ENCODE data around the gene SEC61A1. TPM values are rescaled to one million over a fixed set of nuclear protein-coding genes. Genes with fewer than 3 reads are reported as not detected.

SEC61A1 gene
- total RNA-seq, 2 donors from 2014 or later: 134 to 189 TPM

DNA sequence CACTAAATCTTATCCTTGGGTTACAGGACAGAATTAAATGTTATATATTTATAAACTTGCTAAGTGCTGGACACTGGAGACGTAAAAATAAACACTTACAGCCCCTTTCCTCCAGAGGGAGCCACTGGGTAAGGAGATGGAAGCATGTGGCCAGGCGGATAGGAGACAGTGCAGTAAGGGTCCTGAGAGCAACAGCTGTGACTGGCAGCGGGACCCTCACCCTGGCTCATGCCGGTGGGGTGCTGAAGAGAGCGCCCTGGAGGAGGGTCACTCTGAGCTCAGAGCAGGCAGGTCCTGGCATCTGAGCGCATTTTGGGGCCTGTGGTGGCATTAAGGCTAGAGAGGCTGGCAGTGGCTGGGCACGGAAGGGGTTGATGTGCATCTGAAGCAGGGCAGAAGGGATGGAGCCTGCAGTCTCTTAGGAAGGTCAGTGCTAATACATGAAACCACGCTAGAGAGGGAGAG lies 16.0 kb downstream of the SEC61A1 start:
- Mint-ChIP-seq H3K9me3 (no peaks in the 10 kb centered on the region), H3K4me3 (no peak overlapping the region)

DNA sequence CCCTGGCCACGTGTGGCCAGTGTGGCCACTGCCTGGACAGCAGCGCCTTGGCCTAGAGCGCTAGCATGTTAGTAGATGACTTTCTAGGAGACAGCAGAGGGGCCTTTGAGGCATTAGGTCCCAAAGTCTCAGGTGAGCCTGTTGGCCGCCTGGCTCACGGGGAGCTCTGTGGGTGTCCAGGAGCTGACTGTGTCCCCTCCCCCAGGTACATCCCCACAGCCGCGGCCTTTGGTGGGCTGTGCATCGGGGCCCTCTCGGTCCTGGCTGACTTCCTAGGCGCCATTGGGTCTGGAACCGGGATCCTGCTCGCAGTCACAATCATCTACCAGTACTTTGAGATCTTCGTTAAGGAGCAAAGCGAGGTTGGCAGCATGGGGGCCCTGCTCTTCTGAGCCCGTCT lies 17.0 kb downstream of the SEC61A1 start:
- no peak overlapping the region for H3K27ac Mint-ChIP-seq
- ATAC-seq (replicated peaks): no peak

More for the DNA sequence above, 16.0 kb downstream of the SEC61A1 start:
- H3K27ac Mint-ChIP-seq: no peak overlapping the region
- no peaks in the 10 kb centered on the region for H3K27me3 Mint-ChIP-seq
- peaks cover 78% of the 10 kb centered on the region for H3K36me3 Mint-ChIP-seq (ENCODE audit: low read depth)
- no peaks in the 10 kb centered on the region for H3K4me1 Mint-ChIP-seq
- ATAC-seq (replicated peaks): peak; percentile 29

DNA sequence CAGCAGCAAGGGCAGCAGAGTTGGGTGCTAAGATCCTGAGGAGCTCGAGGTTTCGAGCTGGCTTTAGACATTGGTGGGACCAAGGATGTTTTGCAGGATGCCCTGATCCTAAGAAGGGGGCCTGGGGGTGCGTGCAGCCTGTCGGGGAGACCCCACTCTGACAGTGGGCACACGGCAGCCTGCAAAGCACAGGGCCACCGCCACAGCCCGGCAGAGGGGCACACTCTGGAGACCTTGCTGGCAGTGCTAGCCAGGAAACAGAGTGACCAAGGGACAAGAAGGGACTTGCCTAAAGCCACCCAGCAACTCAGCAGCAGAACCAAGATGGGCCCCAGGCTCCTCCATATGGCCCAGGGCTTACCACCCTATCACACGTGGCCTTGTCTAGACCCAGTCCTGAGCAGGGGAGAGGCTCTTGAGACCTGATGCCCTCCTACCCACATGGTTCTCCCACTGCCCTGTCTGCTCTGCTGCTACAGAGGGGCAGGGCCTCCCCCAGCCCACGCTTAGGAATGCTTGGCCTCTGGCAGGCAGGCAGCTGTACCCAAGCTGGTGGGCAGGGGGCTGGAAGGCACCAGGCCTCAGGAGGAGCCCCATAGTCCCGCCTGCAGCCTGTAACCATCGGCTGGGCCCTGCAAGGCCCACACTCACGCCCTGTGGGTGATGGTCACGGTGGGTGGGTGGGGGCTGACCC lies 18.8 kb downstream of the SEC61A1 start:
- H3K9me3 Mint-ChIP-seq: no peaks in the 10 kb centered on the region
- H3K36me3 Mint-ChIP-seq (ENCODE audit: low read depth): peaks cover 58% of the 10 kb centered on the region
- H3K4me1 Mint-ChIP-seq: no peaks in the 10 kb centered on the region
- H3K27me3 Mint-ChIP-seq: no peaks in the 10 kb centered on the region
- no peak for ATAC-seq (replicated peaks)
- no peak overlapping the region for H3K4me3 Mint-ChIP-seq
- peak overlapping the region; percentile 38 for H3K27ac Mint-ChIP-seq

More for the DNA sequence above, 17.0 kb downstream of the SEC61A1 start:
- Mint-ChIP-seq H3K4me3 (no peak overlapping the region), H3K4me1 (no peaks in the 10 kb centered on the region), H3K27me3 (no peaks in the 10 kb centered on the region), H3K9me3 (no peaks in the 10 kb centered on the region), H3K36me3 (ENCODE audit: low read depth) (peaks cover 73% of the 10 kb centered on the region)

DNA sequence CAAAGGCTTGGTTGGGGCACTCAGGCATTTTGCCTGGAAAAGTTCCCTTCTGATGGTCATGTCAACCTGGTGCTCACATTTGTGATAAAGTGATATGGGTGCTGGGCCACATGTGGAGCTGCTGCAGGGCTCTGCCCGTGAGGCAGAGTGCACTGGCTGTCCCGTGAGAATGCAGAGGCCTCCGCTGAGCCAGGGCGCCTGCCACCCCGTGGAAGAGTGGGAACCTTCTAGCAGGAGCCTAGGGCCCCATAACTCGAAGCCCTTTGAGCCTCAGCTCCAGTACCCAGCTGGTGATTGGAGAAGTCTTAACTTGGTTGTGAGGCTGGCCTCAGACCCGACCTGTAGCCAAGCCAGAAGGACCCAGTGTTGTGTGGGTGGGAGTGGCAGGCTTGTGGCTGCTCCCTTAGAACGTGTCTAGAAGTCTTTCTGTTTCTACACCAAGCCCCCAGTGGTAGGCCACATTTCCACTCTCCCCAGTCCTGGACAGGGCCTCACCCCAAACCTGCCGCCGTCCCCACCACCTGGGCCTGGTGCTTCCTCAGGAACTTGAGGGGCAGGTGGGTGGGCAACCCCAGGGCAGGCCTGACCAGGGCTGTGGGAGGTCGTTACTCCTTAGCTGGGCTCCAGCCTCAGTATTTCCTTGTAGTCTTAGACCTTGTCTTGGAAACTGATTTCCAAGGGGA lies 19.7 kb downstream of the SEC61A1 start:
- Mint-ChIP-seq H3K9me3 (no peaks in the 10 kb centered on the region), H3K27ac (no peak overlapping the region), H3K27me3 (no peaks in the 10 kb centered on the region), H3K4me3 (no peak overlapping the region), H3K4me1 (no peaks in the 10 kb centered on the region), H3K36me3 (ENCODE audit: low read depth) (peaks cover 50% of the 10 kb centered on the region)
- no peak for ATAC-seq (replicated peaks)

DNA sequence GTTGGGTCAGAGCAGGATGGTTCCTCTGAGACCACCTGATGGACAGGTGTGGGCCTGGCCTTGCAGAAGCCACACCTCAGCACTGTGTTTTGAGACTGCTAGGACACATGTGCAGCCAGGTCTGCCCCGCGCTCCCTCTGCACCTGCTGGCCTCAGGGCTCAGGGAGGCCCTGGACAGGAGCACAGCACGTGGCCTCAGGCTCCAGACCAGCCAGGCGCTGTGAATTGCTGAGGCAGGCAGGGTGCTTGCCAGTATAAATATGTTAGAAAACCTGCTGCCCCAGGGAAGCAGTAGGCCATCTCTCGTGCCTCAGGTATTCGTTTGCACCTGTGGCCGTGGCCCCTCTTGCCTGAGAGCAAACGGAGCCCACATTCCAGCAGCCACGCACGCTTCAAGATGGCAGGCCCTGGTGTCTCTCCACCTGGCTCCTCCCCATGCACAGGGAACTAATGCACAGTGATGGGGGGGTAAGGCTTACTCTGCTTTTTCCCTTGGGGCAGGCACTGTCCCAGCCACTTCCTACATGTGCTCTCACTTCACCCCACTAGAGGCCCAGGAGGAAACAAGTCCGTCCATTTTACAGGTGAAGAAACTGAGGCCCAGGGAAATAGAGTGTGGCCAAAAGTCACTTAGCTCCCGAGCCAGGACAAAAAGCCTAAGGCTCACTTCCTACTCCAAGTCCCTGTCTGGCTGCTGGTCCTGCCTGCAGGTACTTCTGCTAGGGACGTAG lies 20.4 kb downstream of the SEC61A1 start:
- Mint-ChIP-seq H3K27ac (no peak overlapping the region), H3K4me1 (no peaks in the 10 kb centered on the region), H3K9me3 (no peaks in the 10 kb centered on the region), H3K4me3 (no peak overlapping the region), H3K36me3 (ENCODE audit: low read depth) (peaks cover 44% of the 10 kb centered on the region), H3K27me3 (no peaks in the 10 kb centered on the region)
- ATAC-seq (replicated peaks): no peak

DNA sequence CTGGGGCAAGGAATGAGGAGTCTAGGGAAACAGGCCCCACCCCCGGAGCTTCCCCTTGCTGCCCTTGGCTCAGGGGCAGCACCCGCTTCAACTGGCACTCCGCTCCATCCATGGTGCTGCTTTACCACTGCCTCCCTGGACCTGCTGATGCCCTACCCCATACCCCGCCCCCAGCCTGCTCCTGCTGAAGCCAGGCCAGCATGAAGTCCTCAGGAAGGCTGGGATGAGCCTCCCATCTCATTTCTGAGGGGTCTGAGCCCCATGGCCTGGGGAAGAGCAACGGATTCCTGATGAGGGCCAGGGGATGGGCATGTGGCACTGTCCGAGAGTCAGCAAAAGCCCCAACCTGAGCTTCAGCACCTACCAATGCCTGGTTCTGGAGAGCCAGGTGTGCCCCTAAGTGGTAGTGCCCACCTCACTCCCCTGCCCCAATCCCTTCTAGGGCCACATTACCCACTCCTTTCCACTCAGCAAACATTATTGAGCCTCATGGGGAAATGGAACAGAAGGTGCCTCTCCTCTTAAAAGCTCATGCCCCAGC lies 21.0 kb downstream of the SEC61A1 start:
- no peaks in the 10 kb centered on the region for H3K27me3 Mint-ChIP-seq
- H3K27ac Mint-ChIP-seq: no peak overlapping the region
- no peak overlapping the region for H3K4me3 Mint-ChIP-seq
- H3K4me1 Mint-ChIP-seq: no peaks in the 10 kb centered on the region
- peaks cover 44% of the 10 kb centered on the region for H3K36me3 Mint-ChIP-seq (ENCODE audit: low read depth)
- no peak for ATAC-seq (replicated peaks)
- H3K9me3 Mint-ChIP-seq: no peaks in the 10 kb centered on the region

DNA sequence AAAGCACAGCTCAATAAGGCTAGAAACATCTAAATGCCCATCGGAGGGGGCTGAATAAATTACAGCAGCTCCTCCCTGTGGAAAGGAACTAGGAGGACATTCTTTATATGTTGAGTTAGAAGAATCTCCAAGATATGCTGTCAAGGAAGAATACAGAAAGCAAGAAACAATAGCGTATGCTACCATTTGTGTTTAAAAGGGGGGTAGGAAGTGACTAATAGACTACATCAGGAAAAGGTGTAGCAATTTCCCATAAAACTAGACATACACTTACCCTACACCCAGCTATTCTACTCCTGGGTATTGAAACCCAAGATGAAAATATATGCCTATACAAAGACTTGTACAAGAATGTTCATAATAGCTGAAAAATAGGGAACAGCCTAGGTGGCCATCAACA lies 21.6 kb downstream of the SEC61A1 start:
- no peak overlapping the region for H3K27ac Mint-ChIP-seq
- no peaks in the 10 kb centered on the region for H3K9me3 Mint-ChIP-seq
- peaks cover 44% of the 10 kb centered on the region for H3K36me3 Mint-ChIP-seq (ENCODE audit: low read depth)
- H3K27me3 Mint-ChIP-seq: no peaks in the 10 kb centered on the region
- ATAC-seq (replicated peaks): no peak
- H3K4me1 Mint-ChIP-seq: no peaks in the 10 kb centered on the region
- no peak overlapping the region for H3K4me3 Mint-ChIP-seq

DNA sequence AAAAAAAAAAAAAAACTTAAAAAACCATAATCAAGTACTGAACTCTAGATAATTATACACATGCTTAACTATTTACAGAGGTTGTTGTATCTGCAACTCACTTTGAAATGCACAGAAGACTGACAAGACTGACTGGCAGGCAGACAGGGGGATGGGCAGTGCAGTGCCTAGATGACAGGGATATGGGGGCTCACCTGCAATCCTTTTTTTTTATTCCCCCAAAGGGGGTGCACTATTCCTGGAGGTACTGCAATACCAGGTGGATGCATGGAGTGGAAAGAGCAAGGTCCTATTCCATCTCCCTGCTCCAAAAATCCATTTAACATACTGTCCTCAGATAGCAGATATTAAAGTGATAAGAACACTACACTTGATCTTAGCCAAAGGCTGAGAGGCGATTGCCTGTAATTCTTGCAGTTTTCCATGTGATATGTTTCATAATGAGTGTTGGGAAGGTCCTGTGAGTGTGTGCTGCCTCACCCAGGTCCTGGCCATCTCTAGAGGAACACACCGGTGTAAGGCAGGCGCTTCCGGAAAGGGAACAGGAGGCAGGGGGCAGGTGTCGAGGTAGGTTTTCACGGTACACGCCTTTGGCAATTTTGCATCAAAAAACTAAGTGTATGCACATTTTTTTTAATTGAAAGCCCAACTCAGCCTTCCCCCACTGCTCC lies 22.7 kb downstream of the SEC61A1 start:
- Mint-ChIP-seq H3K9me3 (no peaks in the 10 kb centered on the region), H3K4me3 (peak overlapping the region; percentile 52), H3K27me3 (no peaks in the 10 kb centered on the region), H3K36me3 (ENCODE audit: low read depth) (peaks cover 44% of the 10 kb centered on the region), H3K4me1 (no peaks in the 10 kb centered on the region), H3K27ac (no peak overlapping the region)
- ATAC-seq (replicated peaks): peak; percentile 4

DNA sequence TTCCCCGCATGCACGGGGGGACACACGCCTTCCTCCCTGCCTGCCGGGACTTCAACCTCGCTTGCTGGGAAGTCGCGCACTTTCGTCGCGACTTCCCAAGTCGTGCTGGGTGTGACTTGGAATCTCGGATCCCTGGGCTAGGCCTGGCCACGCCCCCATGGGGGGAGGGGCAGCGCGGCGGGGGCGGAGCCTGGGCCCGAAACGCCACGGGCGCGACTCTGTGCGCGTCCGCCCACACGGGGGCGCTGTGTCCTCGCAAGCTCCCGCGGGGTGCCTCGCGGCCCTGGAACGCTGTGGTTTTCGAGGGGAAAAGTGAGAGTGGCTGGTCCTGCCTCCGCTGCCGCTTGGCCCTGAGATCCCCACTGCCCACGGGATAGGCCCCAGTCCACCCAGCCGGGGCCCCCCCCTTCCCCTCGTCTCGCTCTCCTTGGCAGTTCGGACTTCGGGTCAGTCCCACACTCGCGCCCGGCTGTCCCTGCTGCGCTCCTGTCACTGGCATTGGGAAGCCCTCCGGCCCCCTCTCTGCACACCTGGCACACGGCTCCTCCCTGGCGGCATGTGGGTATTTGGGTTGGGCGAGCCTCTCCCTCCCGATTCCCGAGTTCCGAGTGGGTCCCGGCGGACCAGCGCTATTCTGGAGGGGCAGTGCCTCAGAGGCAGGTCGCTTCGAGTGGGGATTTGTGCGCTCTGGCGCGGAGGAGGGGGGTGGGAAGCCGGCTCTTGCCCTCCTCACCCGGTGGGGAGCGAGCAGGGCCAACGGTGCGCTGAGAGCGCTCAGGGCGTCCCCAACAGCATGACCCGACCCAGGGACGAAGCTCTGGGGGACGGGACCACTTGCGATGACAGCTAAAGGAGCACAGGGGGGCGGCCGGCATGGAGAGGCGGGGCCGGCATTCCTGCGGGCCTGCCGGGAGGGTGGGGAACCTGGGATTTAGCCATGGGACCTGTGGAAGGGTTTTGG lies 23.6 kb downstream of the SEC61A1 start:
- H3K27ac Mint-ChIP-seq: no peak overlapping the region
- H3K9me3 Mint-ChIP-seq: no peaks in the 10 kb centered on the region
- ATAC-seq (replicated peaks): peak; percentile 84
- no peaks in the 10 kb centered on the region for H3K4me1 Mint-ChIP-seq
- no peaks in the 10 kb centered on the region for H3K27me3 Mint-ChIP-seq
- peaks cover 44% of the 10 kb centered on the region for H3K36me3 Mint-ChIP-seq (ENCODE audit: low read depth)
- peak overlapping the region; percentile 52 for H3K4me3 Mint-ChIP-seq

DNA sequence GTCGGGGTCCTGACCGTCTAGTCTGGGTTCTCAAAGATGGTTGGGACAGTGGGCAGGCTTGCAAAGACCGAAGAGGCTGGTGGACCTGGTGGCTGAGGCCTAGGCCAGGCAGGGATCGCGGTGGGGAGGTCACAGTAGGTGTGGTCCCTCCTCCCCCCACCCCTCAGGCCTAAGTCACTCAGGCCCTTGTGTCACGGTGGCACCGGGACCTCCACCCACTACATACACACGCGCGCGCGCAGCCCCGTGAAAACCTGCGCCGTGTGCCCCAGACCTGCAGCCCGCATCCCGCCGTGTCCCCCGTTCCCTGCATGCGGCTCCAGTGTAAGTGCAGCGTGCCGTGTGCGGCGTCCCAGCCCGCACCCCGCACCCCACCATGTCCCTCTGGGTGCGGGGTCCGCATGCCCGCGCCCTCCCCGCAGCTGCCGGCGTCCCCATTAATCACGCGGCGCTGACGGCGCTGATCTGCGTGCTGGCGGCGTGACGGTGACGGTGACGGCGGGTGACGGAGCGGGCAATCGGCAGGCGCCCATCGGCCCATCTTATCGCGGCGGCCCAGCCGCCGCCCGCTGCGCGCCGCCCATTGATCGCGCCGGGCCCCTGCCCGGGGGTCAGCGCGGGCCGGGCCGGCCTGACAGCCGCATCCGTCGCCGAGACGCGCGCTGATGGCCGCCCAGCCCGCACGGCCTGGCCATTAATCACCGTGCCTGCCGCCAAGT lies 24.4 kb downstream of the SEC61A1 start:
- no peaks in the 10 kb centered on the region for H3K4me1 Mint-ChIP-seq
- peak overlapping the region; percentile 52 for H3K4me3 Mint-ChIP-seq
- peak; percentile 10 for ATAC-seq (replicated peaks)
- no peaks in the 10 kb centered on the region for H3K9me3 Mint-ChIP-seq
- no peaks in the 10 kb centered on the region for H3K27me3 Mint-ChIP-seq
- H3K27ac Mint-ChIP-seq: no peak overlapping the region
- H3K36me3 Mint-ChIP-seq (ENCODE audit: low read depth): peaks cover 51% of the 10 kb centered on the region

DNA sequence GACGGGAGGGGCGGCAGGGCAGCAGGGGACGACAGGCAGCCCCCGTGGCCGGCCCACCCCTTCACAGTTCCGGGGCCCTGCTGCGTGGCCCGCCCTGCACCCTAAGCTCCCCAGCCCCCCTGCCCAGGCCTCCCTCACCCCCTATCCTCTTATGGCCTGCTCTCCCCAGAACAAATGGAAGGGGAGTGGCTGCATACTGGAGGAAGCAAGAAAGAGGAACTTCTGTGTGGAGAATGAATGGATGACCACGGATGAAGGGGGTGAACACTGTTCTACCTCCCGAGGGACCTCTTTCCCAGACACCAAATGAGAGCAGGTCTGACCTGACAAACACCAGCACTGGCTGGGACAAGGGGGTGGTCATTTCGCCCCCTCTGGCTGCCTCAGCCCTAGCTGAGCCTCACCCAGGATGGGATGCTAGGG lies 25.0 kb downstream of the SEC61A1 start:
- H3K9me3 Mint-ChIP-seq: no peaks in the 10 kb centered on the region
- H3K36me3 Mint-ChIP-seq (ENCODE audit: low read depth): peaks cover 56% of the 10 kb centered on the region
- H3K27me3 Mint-ChIP-seq: no peaks in the 10 kb centered on the region
- no peak for ATAC-seq (replicated peaks)
- no peak overlapping the region for H3K27ac Mint-ChIP-seq
- H3K4me3 Mint-ChIP-seq: no peak overlapping the region
- H3K4me1 Mint-ChIP-seq: no peaks in the 10 kb centered on the region

DNA sequence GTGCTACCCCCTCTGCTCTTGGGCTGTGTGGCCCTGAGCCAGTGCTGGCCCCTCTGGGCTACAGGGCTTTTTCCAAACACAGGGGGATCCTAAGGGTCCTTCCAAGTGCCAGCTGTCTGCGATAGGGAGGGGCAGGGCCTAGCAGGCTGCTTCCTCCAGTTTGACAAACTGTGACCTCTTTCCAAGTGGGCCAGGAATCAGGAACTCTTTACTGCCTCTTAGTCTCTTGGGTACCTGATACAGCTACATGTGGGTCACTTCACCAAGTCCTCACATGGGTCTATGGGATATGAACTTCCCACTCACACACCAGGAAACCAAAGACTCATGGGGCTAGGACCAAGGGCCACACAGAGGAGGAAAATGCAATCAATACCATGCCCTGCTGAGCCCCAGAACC lies 25.4 kb downstream of the SEC61A1 start:
- Mint-ChIP-seq H3K36me3 (ENCODE audit: low read depth) (peaks cover 61% of the 10 kb centered on the region), H3K4me1 (no peaks in the 10 kb centered on the region), H3K27ac (no peak overlapping the region), H3K9me3 (no peaks in the 10 kb centered on the region), H3K4me3 (no peak overlapping the region), H3K27me3 (no peaks in the 10 kb centered on the region)
- ATAC-seq (replicated peaks): no peak

DNA sequence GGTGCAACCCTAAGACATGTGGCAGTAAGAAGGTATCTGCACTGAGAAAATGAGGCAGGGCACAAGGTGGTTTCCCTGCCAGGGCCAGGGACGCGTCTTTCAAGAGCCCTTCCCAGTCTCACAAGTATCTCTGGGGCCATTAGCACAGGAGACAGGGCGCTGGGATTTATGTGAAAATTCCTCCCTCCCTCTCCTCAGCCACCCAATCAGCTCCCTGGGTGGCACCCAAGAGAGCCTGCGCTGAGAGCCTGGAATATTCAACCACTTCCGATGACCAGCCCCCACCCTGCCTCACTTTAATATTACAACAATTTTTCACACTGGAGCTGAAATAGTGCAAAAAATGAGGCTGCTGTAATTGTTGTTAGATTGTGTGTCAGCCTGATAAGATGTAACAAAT lies 26.1 kb downstream of the SEC61A1 start:
- ATAC-seq (replicated peaks): no peak
- Mint-ChIP-seq H3K36me3 (ENCODE audit: low read depth) (peaks cover 67% of the 10 kb centered on the region), H3K9me3 (no peaks in the 10 kb centered on the region), H3K27ac (no peak overlapping the region), H3K27me3 (no peaks in the 10 kb centered on the region), H3K4me1 (no peaks in the 10 kb centered on the region), H3K4me3 (no peak overlapping the region)

All from activated T-helper 17 cell treated with anti-CD3 and anti-CD28 coated beads, Interleukin-2, amount 50 U/mL, for 72 hours (primary cell).